Loucy (cell line): ENCODE results near the gene MEP1B.
"Not testable (repeated sequence)": the region's sequence is repeated elsewhere in the genome, so short reads cannot be mapped to it uniquely, and the experiment has no call there.

Source experiments
- H2AFZ ChIP-seq: fragments of 200-600 bp; sonication (generic); 2 replicates; pipeline ENCODE4 v1.6.0; 2016; ENCODE audit warnings: antibody characterized with exemption, mild to moderate bottlenecking, low read length, moderate library complexity
- H3F3A ChIP-seq: fragments of 200-600 bp; 2 replicates; pipeline ENCODE4 v1.6.0; 2016; ENCODE audit warnings: antibody characterized with exemption, low read depth, mild to moderate bottlenecking
- H3K27me3 ChIP-seq: fragments of 200-600 bp; sonication (generic); 2 replicates; pipeline ENCODE4 v1.6.1; 2014; ENCODE audit warnings: low read length, mild to moderate bottlenecking; ENCODE audit not compliant: insufficient read depth, poor library complexity, severe bottlenecking
- H3K36me3 ChIP-seq: fragments of 200-600 bp; sonication (generic); 2 replicates; pipeline ENCODE4 v1.6.1; 2016; ENCODE audit warnings: low read length; ENCODE audit not compliant: insufficient read depth
- H3K4me1 ChIP-seq: fragments of 200-600 bp; sonication (generic); 2 replicates; pipeline ENCODE4 v1.5.1; 2014; ENCODE audit warnings: low read length, mild to moderate bottlenecking; ENCODE audit not compliant: insufficient read depth, poor library complexity, severe bottlenecking
- H3K4me2 ChIP-seq: fragments of 200-600 bp; sonication (generic); 2 replicates; pipeline ENCODE4 v1.6.0; 2014; ENCODE audit warnings: antibody characterized with exemption, low read length, low read depth, mild to moderate bottlenecking; ENCODE audit not compliant: poor library complexity, severe bottlenecking
- H3K4me3 ChIP-seq: fragments of 200-600 bp; sonication (generic); 2 replicates; pipeline ENCODE4 v1.5.1; 2014; ENCODE audit warnings: low read length, mild to moderate bottlenecking, mixed read lengths; ENCODE audit not compliant: poor library complexity, severe bottlenecking
- H3K79me2 ChIP-seq: fragments of 200-600 bp; sonication (generic); 2 replicates; pipeline ENCODE4 v1.6.1; 2014; ENCODE audit warnings: low read length; ENCODE audit not compliant: insufficient read depth
- H3K9ac ChIP-seq: fragments of 200-600 bp; sonication (generic); 2 replicates; pipeline ENCODE4 v1.6.0; 2014; ENCODE audit warnings: mild to moderate bottlenecking, low read depth, low read length, moderate library complexity; ENCODE audit not compliant: poor library complexity, severe bottlenecking
- H3K9me2 ChIP-seq: fragments of 200-600 bp; sonication (generic); replicated peaks from 2 replicates; pipeline ENCODE4 v1.6.1; 2016; ENCODE audit warnings: low read depth, low read length, mixed read lengths
- H3K9me3 ChIP-seq: fragments of 200-600 bp; sonication (generic); 2 replicates; pipeline ENCODE4 v1.6.1; 2014; ENCODE audit warnings: mild to moderate bottlenecking, antibody characterized with exemption, low read length, low read depth; ENCODE audit not compliant: insufficient read depth
- H4K20me1 ChIP-seq: fragments of 200-600 bp; sonication (generic); 2 replicates; pipeline ENCODE4 v1.6.0; 2014; ENCODE audit warnings: antibody characterized with exemption, low read length, mild to moderate bottlenecking; ENCODE audit not compliant: insufficient read depth, poor library complexity, severe bottlenecking
- EZH2phosphoT487 ChIP-seq: fragments of 200-600 bp; IDR thresholded peaks from 2 replicates; pipeline ENCODE4 v1.6.1; 2018; ENCODE audit warnings: antibody characterized with exemption, mild to moderate bottlenecking, moderate library complexity, borderline replicate concordance
- TF ChIP-seq, protein P1 (sequence below): fragments of 200-600 bp; sonication (generic); conservative IDR thresholded peaks from 2 replicates; pipeline ENCODE4 v1.5.1; 2014; ENCODE audit warnings: mild to moderate bottlenecking, antibody characterized with exemption, low read length

Gene MEP1B

DNA sequence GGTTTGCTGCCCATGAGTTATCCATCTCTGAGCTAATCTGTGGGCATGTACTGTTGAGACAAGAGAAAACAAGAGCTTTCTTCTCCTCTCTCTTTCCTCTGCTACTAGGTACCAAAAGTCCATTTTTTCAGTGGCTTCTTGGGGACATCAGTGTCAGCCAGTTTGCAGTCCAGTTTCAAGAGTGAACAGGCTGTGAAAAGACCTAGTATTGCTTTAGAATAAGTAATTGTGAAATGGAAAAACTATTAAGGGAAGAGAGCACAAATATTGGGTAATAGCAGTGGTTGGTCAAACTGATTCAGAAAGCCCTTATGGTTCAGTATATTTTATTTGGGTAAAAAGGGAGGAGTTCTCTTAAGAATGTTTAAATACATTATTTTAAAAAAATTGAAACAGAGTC is 33.0 kb upstream of the MEP1B start:
- no peak overlapping the region for H2AFZ ChIP-seq
- H3K9me2 ChIP-seq, result no peaks in the 10 kb centered on the region
- no peaks in the 10 kb centered on the region for H3F3A ChIP-seq
- H4K20me1 ChIP-seq, result no peaks in the 10 kb centered on the region
- H3K9ac ChIP-seq, result no peak overlapping the region
- no peak overlapping the region for H3K4me2 ChIP-seq
- H3K79me2 ChIP-seq, result no peaks in the 10 kb centered on the region
- TF ChIP-seq, protein P1, sequence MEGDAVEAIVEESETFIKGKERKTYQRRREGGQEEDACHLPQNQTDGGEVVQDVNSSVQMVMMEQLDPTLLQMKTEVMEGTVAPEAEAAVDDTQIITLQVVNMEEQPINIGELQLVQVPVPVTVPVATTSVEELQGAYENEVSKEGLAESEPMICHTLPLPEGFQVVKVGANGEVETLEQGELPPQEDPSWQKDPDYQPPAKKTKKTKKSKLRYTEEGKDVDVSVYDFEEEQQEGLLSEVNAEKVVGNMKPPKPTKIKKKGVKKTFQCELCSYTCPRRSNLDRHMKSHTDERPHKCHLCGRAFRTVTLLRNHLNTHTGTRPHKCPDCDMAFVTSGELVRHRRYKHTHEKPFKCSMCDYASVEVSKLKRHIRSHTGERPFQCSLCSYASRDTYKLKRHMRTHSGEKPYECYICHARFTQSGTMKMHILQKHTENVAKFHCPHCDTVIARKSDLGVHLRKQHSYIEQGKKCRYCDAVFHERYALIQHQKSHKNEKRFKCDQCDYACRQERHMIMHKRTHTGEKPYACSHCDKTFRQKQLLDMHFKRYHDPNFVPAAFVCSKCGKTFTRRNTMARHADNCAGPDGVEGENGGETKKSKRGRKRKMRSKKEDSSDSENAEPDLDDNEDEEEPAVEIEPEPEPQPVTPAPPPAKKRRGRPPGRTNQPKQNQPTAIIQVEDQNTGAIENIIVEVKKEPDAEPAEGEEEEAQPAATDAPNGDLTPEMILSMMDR, result no peak
- no peak for TF ChIP-seq EZH2phosphoT487
- peaks cover 4% of the 10 kb centered on the region for H3K4me1 ChIP-seq
- no peaks in the 10 kb centered on the region for H3K9me3 ChIP-seq
- no peak overlapping the region for H3K4me3 ChIP-seq
- H3K36me3 ChIP-seq, result no peaks in the 10 kb centered on the region
- H3K27me3 ChIP-seq, result no peaks in the 10 kb centered on the region

DNA sequence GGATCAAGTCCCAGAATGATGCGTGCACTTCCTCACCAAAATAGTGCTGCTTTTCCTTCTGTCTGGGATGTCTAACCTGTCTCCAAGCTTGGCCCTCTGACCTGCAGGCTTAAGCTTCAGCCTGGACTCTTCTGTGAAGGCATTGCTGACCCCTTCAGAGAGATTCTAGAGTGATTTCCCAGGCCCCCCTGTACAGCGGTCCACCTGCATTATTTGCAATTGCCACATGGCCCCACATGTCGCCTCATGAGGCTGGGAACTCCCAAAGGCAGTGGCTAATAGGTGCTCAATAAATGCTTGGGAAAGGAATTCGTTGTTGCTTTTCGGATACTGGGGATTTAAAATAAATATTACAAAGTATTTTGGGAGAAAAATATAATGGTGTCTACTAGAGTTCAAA is 32.3 kb upstream of the MEP1B start:
- Histone ChIP-seq H3K9me2 (no peaks in the 10 kb centered on the region), H3K4me2 (peak overlapping the region; percentile 58), H3K9me3 (no peaks in the 10 kb centered on the region), H3K36me3 (no peaks in the 10 kb centered on the region), H3K27me3 (no peaks in the 10 kb centered on the region), H2AFZ (peak overlapping the region; percentile 57), H4K20me1 (no peaks in the 10 kb centered on the region), H3K79me2 (no peaks in the 10 kb centered on the region), H3K4me3 (peak overlapping the region; percentile 51), H3F3A (no peaks in the 10 kb centered on the region), H3K4me1 (peaks cover 4% of the 10 kb centered on the region), H3K9ac (no peak overlapping the region)
- TF ChIP-seq, protein P1, result no peak
- no peak for TF ChIP-seq EZH2phosphoT487

DNA sequence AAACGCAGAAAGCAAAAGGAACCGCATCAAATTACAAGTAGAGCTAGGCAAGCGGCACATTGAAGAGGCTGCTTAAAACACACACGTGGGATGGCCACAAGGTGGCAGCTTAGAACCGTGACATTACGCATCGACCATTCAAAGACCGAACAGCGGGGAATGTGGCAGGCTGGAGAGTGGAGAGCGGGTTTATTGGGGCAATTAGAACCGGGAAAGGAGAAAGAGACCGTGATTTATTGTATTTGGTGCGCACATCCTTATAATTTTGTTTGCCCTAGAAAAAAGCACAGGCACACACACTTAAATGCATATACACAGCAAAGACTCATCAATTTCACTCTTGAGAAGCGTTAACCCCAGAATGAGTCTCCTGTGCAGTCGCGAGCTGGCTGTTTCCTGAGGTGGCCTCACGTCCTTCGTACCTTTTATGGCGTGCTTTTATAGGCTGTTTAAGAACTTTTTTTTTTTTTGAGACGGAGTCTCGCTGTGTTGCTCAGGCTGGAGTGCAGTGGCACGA is 31.7 kb upstream of the MEP1B start:
- no peaks in the 10 kb centered on the region for H3K9me3 ChIP-seq
- H3K79me2 ChIP-seq, result no peaks in the 10 kb centered on the region
- H3K4me3 ChIP-seq, result peak overlapping the region; percentile 51
- no peaks in the 10 kb centered on the region for H3K27me3 ChIP-seq
- H3K9ac ChIP-seq, result no peak overlapping the region
- H3K36me3 ChIP-seq, result no peaks in the 10 kb centered on the region
- H3F3A ChIP-seq, result no peaks in the 10 kb centered on the region
- TF ChIP-seq, protein P1, result peak; percentile 94
- no peak for TF ChIP-seq EZH2phosphoT487
- no peaks in the 10 kb centered on the region for H3K9me2 ChIP-seq
- peak overlapping the region; percentile 57 for H2AFZ ChIP-seq
- H3K4me1 ChIP-seq, result peaks cover 4% of the 10 kb centered on the region
- H3K4me2 ChIP-seq, result peak overlapping the region; percentile 58
- H4K20me1 ChIP-seq, result no peaks in the 10 kb centered on the region

DNA sequence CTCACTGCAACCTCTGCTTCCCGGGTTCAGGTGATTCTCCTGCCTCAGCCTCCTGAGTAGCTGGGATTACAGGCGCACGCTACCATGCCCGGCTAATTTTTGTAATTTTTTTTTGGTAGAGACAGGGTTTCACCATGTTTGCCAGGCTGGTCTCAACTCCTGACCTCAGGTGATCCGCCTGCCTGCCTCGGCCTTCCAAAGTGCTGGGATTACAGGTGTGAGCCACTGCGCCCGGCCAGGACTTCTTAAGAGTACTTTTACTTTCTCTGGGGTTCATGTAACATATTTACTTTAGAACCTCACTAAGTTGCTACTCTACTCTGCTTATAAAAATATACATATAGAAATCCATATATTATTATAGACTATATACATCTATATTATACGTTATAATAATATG is 31.2 kb upstream of the MEP1B start:
- not testable (repeated sequence) for H4K20me1 ChIP-seq, H2AFZ ChIP-seq, H3K9me3 ChIP-seq, H3K4me1 ChIP-seq, H3K36me3 ChIP-seq, H3K9ac ChIP-seq, H3K27me3 ChIP-seq, H3K79me2 ChIP-seq, H3F3A ChIP-seq, H3K9me2 ChIP-seq
- H3K4me3 ChIP-seq, result peak overlapping the region; percentile 51
- H3K4me2 ChIP-seq, result peak overlapping the region; percentile 58
